GM23338 (cell line): ENCODE data around the gene FRK. TPM values are rescaled to one million over a fixed set of nuclear protein-coding genes. Genes with fewer than 3 reads are reported as not detected.

Experiments
- ATAC-seq: fragments of 200-7000 bp; cut with Tn5 transposase; 3 replicates; pipeline ENCODE4 v1.9.1; 2020
- DNase-seq: peaks from one replicate; pipeline ENCODE4 v3.0.0-alpha.2; 2015; ENCODE audit warnings: low spot score
- H2AFZ ChIP-seq: fragments of 200-600 bp; sonication (generic); 2 replicates; pipeline ENCODE4 v1.8.0; 2016; ENCODE audit warnings: antibody characterized with exemption, mild to moderate bottlenecking, moderate library complexity
- H3F3A ChIP-seq: fragments of 200-600 bp; sonication (generic); replicated peaks from 2 replicates; pipeline ENCODE4 v1.8.0; 2017; ENCODE audit warnings: antibody characterized with exemption, mixed run types, low read depth
- H3K27ac ChIP-seq: fragments of 200-600 bp; sonication (generic); 2 replicates; pipeline ENCODE4 v1.6.1; 2016; ENCODE audit warnings: low read depth
- H3K27me3 ChIP-seq: fragments of 200-600 bp; sonication (generic); 2 replicates; pipeline ENCODE4 v1.8.0; 2016; ENCODE audit warnings: mild to moderate bottlenecking, mixed run types, moderate library complexity; ENCODE audit not compliant: insufficient read depth
- H3K36me3 ChIP-seq: fragments of 200-600 bp; sonication (generic); 2 replicates; pipeline ENCODE4 v1.8.0; 2016; ENCODE audit warnings: mild to moderate bottlenecking; ENCODE audit not compliant: insufficient read depth
- H3K4me1 ChIP-seq: fragments of 200-600 bp; sonication (generic); 2 replicates; pipeline ENCODE4 v1.8.0; 2016; ENCODE audit warnings: mild to moderate bottlenecking, moderate library complexity; ENCODE audit not compliant: insufficient read depth
- H3K4me2 ChIP-seq: fragments of 200-600 bp; sonication (generic); 2 replicates; pipeline ENCODE4 v1.7.1; 2017; ENCODE audit warnings: mixed run types
- H3K4me3 ChIP-seq: fragments of 200-600 bp; sonication (generic); 2 replicates; pipeline ENCODE4 v1.6.1; 2016; ENCODE audit warnings: mixed run types
- H3K79me2 ChIP-seq: fragments of 200-600 bp; sonication (generic); replicated peaks from 2 replicates; pipeline ENCODE4 v1.8.0; 2017; ENCODE audit warnings: mild to moderate bottlenecking; ENCODE audit not compliant: insufficient read depth
- H3K9me2 ChIP-seq: fragments of 200-600 bp; sonication (generic); 2 replicates; pipeline ENCODE4 v1.8.0; 2017; ENCODE audit not compliant: insufficient read depth
- H4K20me1 ChIP-seq: fragments of 200-600 bp; sonication (generic); replicated peaks from 2 replicates; pipeline ENCODE4 v1.8.0; 2017; ENCODE audit warnings: mild to moderate bottlenecking; ENCODE audit not compliant: insufficient read depth
- H3K27ac Mint-ChIP-seq: 2 replicates; pipeline ENCODE4 v1.8.0; 2020; ENCODE audit warnings: inconsistent platforms, mild to moderate bottlenecking, moderate library complexity, mixed read lengths
- H3K27me3 Mint-ChIP-seq: 3 replicates; pipeline ENCODE4 v1.8.0; 2022; ENCODE audit warnings: low read depth, mild to moderate bottlenecking, moderate library complexity, mixed read lengths, inconsistent platforms; ENCODE audit not compliant: insufficient read depth, poor library complexity
- H3K36me3 Mint-ChIP-seq: 3 replicates; pipeline ENCODE4 v1.8.0; 2021; ENCODE audit warnings: low read depth, mild to moderate bottlenecking, inconsistent platforms, moderate library complexity, mixed read lengths
- H3K4me1 Mint-ChIP-seq: 3 replicates; pipeline ENCODE4 v1.8.0; 2020; ENCODE audit warnings: mild to moderate bottlenecking, inconsistent platforms, mixed read lengths
- H3K4me3 Mint-ChIP-seq: 3 replicates; pipeline ENCODE4 v1.8.0; 2021; ENCODE audit warnings: moderate library complexity, mild to moderate bottlenecking, inconsistent platforms, mixed read lengths
- H3K9me3 Mint-ChIP-seq: 3 replicates; pipeline ENCODE4 v1.8.0; 2020; ENCODE audit warnings: moderate library complexity, mild to moderate bottlenecking, inconsistent platforms, mixed read lengths
- CREB1 ChIP-seq: fragments of 250-450 bp; sonication (Bioruptor Pico); IDR thresholded peaks from 2 replicates; pipeline ENCODE4 v1.5.0; 2020; ENCODE audit warnings: low read depth, mild to moderate bottlenecking, moderate library complexity
- CTCF ChIP-seq, 2 experiments: fragments of 200-600 bp in 1 of 2; sonication (generic) in 1 of 2; conservative IDR thresholded peaks; 2 replicates each; pipeline versions ENCODE4 v1.5.1 to v1.6.1; 2016 to 2017; ENCODE audit warnings: antibody characterized with exemption in 2 of 2, low read depth in 2 of 2, mild to moderate bottlenecking in 2 of 2, moderate library complexity in 1 of 2
- ETS1 ChIP-seq: IDR thresholded peaks from 2 replicates; pipeline ENCODE4 v1.6.1; 2016; ENCODE audit warnings: antibody characterized with exemption
- EZH2 ChIP-seq: fragments of 200-600 bp; sonication (generic); IDR thresholded peaks from one replicate; pipeline ENCODE4 v1.8.0; 2017; ENCODE audit warnings: antibody characterized with exemption, mild to moderate bottlenecking, low read depth; ENCODE audit not compliant: unreplicated experiment
- EZH2phosphoT487 ChIP-seq: fragments of 200-600 bp; sonication (generic); IDR thresholded peaks from one replicate; pipeline ENCODE4 v1.8.1; 2018; ENCODE audit warnings: antibody characterized with exemption; ENCODE audit not compliant: unreplicated experiment
- JUNB ChIP-seq: IDR thresholded peaks from one replicate; pipeline ENCODE4 v1.6.1; 2016; ENCODE audit warnings: antibody characterized with exemption; ENCODE audit not compliant: unreplicated experiment
- NANOG ChIP-seq: IDR thresholded peaks from 2 replicates; pipeline ENCODE4 v1.6.1; 2016; ENCODE audit warnings: antibody characterized with exemption, borderline replicate concordance
- POLR2AphosphoS5 ChIP-seq: IDR thresholded peaks from 2 replicates; pipeline ENCODE4 v1.6.1; 2016; ENCODE audit warnings: antibody characterized with exemption, low read depth
- REST ChIP-seq: IDR thresholded peaks from one replicate; pipeline ENCODE4 v1.6.1; 2018; ENCODE audit warnings: antibody characterized with exemption; ENCODE audit not compliant: unreplicated experiment
- STAT1 ChIP-seq: IDR thresholded peaks from one replicate; pipeline ENCODE4 v1.6.1; 2016; ENCODE audit warnings: antibody characterized with exemption; ENCODE audit not compliant: unreplicated experiment
- ZNF114 ChIP-seq: fragments of 250-450 bp; sonication (Bioruptor Pico); IDR thresholded peaks from 2 replicates; pipeline ENCODE4 v1.5.0; 2020; ENCODE audit warnings: mild to moderate bottlenecking, moderate library complexity
- ZNF331 ChIP-seq: fragments of 250-450 bp; sonication (Bioruptor Pico); IDR thresholded peaks from 2 replicates; pipeline ENCODE4 v1.5.0; 2020; ENCODE audit warnings: low read depth, mild to moderate bottlenecking, moderate library complexity
- ZNF462 ChIP-seq: fragments of 250-450 bp; sonication (Bioruptor Pico); IDR thresholded peaks from 2 replicates; pipeline ENCODE4 v1.5.0; 2020; ENCODE audit warnings: mild to moderate bottlenecking, moderate library complexity
- polyA plus RNA-seq: library from polyadenylated mRNA; unstranded; fragments of >200 nt; fragmentation: Nextera tagmentation; extraction: Ambion mirVana; gene quantifications from 2 replicates; pipeline ENCODE4 v1.2.1, GENCODE V29; 2016
- total RNA-seq: library from RNA; depleted of rRNA; stranded (reverse); fragments of >200 nt; shearing (Covaris generic); gene quantifications from 2 replicates; pipeline ENCODE4 v1.2.3, GENCODE V29; 2014

FRK gene
- total and polyA plus RNA-seq, 2 experiments from 2014 or later: 0.06 to 0.24 TPM

GRCh38 chr6:116012951-116013350 is 47.7 kb downstream of the FRK start:
- H3K27ac Mint-ChIP-seq: no peak overlapping the region

More at GRCh38 chr6:116012951-116013350, 47.7 kb downstream of the FRK start:
- H2AFZ ChIP-seq: no peak overlapping the region
- Mint-ChIP-seq H3K4me3 (no peak overlapping the region), H3K36me3 (no peaks in the 10 kb centered on the region), H3K4me1 (peaks cover 7% of the 10 kb centered on the region), H3K27me3 (no peaks in the 10 kb centered on the region), H3K9me3 (no peaks in the 10 kb centered on the region)
- H3K9me2 ChIP-seq: no peaks in the 10 kb centered on the region
- no peak overlapping the region for H3K4me2 ChIP-seq
- no peaks in the 10 kb centered on the region for H3K79me2 ChIP-seq
- H3K36me3 ChIP-seq: no peaks in the 10 kb centered on the region
- ATAC-seq (no peak), DNase-seq (no peak)
- no peaks in the 10 kb centered on the region for H4K20me1 ChIP-seq
- no peak for TF ChIP-seq ZNF114 (CRISPR knock-in tag)
- TF ChIP-seq REST: no peak
- no peak for TF ChIP-seq ZNF331 (CRISPR knock-in tag)
- no peak for TF ChIP-seq CTCF (conservative IDR thresholded peaks at IDR 0.05; ENCODE audit: low read depth in 2 of 2)
- no peak for TF ChIP-seq CREB1 (CRISPR knock-in tag)
- TF ChIP-seq STAT1: no peak
- no peak for TF ChIP-seq ZNF462 (CRISPR knock-in tag)
- TF ChIP-seq JUNB: no peak
- no peak for TF ChIP-seq EZH2
- no peak for TF ChIP-seq EZH2phosphoT487
- no peak for TF ChIP-seq ETS1
- no peak for TF ChIP-seq POLR2AphosphoS5
- no peak for TF ChIP-seq NANOG
- no peaks in the 10 kb centered on the region for H3F3A ChIP-seq
- H3K27ac ChIP-seq: no peak overlapping the region
- H3K4me1 ChIP-seq: no peaks in the 10 kb centered on the region
- H3K4me3 ChIP-seq: no peak overlapping the region
- no peaks in the 10 kb centered on the region for H3K27me3 ChIP-seq
